ENCODE data around the gene TRIM17.

DNA sequence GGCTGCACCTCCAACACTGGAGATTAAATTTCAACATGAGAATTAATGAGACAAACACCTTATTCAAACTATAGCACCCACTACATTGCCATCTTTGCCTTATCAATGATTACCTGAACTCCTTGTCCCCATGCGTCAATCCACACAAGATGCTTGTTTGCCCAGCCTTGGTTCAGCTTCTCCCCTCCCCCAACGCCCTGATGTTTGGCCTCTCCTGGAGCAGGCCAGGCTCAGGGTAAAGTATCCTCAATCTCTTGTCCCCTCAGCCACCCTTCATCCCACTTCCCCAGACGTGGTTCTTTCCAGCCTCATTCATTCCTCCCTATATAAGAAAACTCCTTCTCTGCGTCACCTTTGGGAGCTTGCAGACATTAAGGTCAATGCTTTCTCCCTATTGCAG, 11.8 kb upstream of the TRIM17 start:
- TF ChIP-seq, protein P1, sequence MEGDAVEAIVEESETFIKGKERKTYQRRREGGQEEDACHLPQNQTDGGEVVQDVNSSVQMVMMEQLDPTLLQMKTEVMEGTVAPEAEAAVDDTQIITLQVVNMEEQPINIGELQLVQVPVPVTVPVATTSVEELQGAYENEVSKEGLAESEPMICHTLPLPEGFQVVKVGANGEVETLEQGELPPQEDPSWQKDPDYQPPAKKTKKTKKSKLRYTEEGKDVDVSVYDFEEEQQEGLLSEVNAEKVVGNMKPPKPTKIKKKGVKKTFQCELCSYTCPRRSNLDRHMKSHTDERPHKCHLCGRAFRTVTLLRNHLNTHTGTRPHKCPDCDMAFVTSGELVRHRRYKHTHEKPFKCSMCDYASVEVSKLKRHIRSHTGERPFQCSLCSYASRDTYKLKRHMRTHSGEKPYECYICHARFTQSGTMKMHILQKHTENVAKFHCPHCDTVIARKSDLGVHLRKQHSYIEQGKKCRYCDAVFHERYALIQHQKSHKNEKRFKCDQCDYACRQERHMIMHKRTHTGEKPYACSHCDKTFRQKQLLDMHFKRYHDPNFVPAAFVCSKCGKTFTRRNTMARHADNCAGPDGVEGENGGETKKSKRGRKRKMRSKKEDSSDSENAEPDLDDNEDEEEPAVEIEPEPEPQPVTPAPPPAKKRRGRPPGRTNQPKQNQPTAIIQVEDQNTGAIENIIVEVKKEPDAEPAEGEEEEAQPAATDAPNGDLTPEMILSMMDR (IDR thresholded peaks at IDR 0.05; ENCODE audit: poor library complexity, severe bottlenecking), result no peak
- TF ChIP-seq RAD21 (conservative IDR thresholded peaks at IDR 0.05) (no peak), POLR2AphosphoS5 (IDR thresholded peaks at IDR 0.05) (no peak), EZH2 (IDR thresholded peaks at IDR 0.05; ENCODE audit: borderline replicate concordance, insufficient read depth, low read length, poor library complexity, severe bottlenecking) (no peak), TAF1 (IDR thresholded peaks at IDR 0.05; ENCODE audit: low read depth) (no peak)
- TF ChIP-seq, protein P2, sequence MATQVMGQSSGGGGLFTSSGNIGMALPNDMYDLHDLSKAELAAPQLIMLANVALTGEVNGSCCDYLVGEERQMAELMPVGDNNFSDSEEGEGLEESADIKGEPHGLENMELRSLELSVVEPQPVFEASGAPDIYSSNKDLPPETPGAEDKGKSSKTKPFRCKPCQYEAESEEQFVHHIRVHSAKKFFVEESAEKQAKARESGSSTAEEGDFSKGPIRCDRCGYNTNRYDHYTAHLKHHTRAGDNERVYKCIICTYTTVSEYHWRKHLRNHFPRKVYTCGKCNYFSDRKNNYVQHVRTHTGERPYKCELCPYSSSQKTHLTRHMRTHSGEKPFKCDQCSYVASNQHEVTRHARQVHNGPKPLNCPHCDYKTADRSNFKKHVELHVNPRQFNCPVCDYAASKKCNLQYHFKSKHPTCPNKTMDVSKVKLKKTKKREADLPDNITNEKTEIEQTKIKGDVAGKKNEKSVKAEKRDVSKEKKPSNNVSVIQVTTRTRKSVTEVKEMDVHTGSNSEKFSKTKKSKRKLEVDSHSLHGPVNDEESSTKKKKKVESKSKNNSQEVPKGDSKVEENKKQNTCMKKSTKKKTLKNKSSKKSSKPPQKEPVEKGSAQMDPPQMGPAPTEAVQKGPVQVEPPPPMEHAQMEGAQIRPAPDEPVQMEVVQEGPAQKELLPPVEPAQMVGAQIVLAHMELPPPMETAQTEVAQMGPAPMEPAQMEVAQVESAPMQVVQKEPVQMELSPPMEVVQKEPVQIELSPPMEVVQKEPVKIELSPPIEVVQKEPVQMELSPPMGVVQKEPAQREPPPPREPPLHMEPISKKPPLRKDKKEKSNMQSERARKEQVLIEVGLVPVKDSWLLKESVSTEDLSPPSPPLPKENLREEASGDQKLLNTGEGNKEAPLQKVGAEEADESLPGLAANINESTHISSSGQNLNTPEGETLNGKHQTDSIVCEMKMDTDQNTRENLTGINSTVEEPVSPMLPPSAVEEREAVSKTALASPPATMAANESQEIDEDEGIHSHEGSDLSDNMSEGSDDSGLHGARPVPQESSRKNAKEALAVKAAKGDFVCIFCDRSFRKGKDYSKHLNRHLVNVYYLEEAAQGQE (IDR thresholded peaks at IDR 0.05; ENCODE audit: borderline replicate concordance), result no peak
